ENCODE data around the gene TBC1D21. TPM values are rescaled to one million over a fixed set of nuclear protein-coding genes. Genes with fewer than 3 reads are reported as not detected.

The TBC1D21 gene
- total RNA-seq, 1 donor from 2014 or later = not detected

DNA sequence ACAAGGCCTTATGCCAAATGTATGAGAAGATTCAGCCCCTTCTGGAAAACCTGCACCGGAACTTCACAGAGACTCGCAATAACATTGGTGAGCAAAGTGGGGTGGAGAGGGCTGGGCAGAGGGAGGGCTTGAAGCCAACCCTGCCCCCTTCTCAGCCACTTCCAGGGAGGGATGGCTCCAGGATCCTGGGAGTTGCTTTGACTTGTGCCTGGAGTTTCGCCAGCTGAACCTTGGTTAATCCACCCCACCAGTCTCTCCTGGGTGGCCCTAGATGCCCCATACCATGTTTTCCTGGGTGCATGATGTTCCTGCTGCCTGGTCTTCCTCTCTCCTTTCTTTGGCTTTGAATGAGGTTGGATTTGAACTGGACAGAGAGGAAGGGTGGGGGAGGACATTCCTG lies 10.8 kb downstream of the TBC1D21 start:
- DNase-seq (ENCODE audit: missing footprints) = no peak
- no peak for ATAC-seq
- intact Hi-C loops (cut with DNase I) = no loop called here

DNA sequence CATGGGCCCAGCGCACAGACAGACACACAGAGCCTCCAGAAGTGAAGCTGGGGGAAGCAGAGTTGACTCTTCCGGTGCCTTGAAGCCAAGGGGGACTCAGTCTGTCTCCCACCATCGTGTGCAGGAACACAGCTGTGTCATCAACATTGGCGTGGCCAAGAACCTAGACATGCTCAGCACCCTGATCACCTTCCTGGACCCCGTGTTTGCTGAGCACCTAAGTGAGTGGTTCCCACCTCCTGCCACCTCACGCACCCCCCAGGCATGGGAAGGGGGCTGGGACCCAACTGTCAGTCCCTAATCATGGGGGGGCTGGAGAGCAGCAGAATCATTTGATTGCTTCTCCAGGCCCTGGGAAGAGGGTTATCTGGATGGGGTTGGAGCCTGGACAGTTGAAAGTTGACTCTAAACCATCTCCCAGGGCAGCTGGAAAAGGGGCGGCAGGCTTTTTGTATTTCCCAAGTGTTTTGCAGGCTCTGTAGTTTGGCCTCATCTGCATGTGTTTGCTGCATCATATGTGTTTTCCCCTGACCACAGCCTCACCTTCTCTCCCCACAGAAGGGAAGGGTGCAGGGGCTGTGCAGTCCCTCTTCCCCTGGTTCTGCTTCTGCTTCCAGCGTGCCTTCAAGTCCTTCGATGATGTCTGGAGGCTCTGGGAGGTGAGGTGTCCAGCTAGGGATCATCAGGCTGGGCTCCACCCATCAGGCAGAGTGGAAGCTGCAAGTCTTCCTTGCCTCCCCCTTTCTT lies 12.8 kb downstream of the TBC1D21 start:
- DNase-seq (ENCODE audit: missing footprints) (no peak), ATAC-seq (no peak)
- intact Hi-C loops (cut with DNase I) = no loop called here

- DNase-seq (ENCODE audit: missing footprints) (no peak), ATAC-seq (no peak)
- intact Hi-C loops (cut with DNase I) = no loop called here
Measured at GRCh38 chr15:73886717-73887345, 13.5 kb downstream of the TBC1D21 start.

DNA sequence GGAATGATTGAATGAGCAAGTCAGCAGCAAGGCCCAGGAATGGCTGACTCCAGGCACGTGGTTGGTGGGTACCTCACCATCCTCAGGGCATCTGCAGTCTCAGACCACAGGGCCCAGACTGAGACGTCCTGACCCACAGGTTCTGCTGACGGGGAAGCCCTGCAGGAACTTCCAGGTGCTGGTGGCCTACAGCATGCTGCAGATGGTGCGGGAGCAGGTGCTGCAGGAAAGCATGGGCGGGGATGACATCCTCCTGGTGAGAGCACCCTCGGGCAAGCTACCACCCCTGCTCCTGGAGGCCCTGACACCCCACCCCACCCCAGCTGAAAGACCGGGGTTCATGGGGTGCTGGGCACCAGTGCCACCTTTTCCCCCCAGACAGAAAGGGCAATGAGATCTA lies 14.1 kb downstream of the TBC1D21 start:
- no peak for ATAC-seq
- DNase-seq (ENCODE audit: missing footprints) = no peak
- intact Hi-C loops (cut with DNase I) = no loop called here

GRCh38 chr15:73888224-73889041 lies 15.1 kb downstream of the TBC1D21 start:
- intact Hi-C loops (cut with DNase I) = no loop called here
- ATAC-seq = no peak
- no peak for DNase-seq (ENCODE audit: missing footprints)

GRCh38 chr15:73889053-73889761 lies 15.8 kb downstream of the TBC1D21 start:
- DNase-seq (ENCODE audit: missing footprints) (no peak), ATAC-seq (no peak)
- intact Hi-C loops (cut with DNase I) = no loop called here

- no peak for ATAC-seq
- intact Hi-C loops (cut with DNase I) = no loop called here
- no peak for DNase-seq (ENCODE audit: missing footprints)
Measured at GRCh38 chr15:73889762-73890124, 16.4 kb downstream of the TBC1D21 start.

- DNase-seq (ENCODE audit: missing footprints) = no peak
- intact Hi-C loops (cut with DNase I) = no loop called here
- no peak for ATAC-seq
Measured at GRCh38 chr15:73891328-73892315, 18.3 kb downstream of the TBC1D21 start.

DNA sequence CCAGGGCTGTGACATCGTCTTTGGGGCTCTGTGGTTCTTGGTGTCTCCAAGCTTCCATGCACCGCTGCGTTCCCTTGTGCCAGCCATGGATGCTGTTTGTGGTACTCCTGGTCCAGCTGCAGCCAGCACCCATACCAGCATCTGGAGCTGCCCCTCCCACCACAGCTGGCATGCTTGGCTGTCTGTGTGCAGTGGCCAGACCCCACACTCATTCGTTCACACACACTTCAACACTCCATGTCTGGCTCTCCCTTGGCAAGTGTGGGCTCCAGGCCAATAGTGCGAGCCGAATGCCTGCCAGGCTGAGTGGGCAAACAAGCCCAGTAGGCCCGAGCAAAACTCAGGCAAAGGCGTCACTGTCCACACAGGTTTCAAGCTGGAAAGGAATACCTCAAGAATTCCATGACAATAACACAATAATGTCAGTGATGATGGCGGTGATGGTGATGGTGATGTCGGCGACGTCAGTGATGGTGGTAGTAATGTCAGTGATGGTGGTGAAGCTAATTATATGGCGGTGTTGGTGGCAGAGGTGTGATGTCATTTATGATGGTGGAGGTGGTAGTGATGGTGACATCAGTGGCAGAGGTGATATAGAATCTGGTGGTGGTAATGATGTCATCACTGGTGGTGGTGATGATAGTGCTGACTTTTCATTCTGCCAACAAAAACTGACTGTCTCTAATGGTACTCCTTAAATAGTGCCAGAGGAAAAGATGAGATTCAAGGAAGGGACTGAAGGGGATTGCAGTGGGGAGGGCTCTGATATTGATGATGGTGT lies 19.3 kb downstream of the TBC1D21 start:
- DNase-seq (ENCODE audit: missing footprints) (no peak), ATAC-seq (no peak)
- intact Hi-C loops (cut with DNase I) = no loop called here

- intact Hi-C loops (cut with DNase I) = no loop called here
- ATAC-seq (no peak), DNase-seq (ENCODE audit: missing footprints) (no peak)
Measured at GRCh38 chr15:73894133-73894814, 20.9 kb downstream of the TBC1D21 start.

DNA sequence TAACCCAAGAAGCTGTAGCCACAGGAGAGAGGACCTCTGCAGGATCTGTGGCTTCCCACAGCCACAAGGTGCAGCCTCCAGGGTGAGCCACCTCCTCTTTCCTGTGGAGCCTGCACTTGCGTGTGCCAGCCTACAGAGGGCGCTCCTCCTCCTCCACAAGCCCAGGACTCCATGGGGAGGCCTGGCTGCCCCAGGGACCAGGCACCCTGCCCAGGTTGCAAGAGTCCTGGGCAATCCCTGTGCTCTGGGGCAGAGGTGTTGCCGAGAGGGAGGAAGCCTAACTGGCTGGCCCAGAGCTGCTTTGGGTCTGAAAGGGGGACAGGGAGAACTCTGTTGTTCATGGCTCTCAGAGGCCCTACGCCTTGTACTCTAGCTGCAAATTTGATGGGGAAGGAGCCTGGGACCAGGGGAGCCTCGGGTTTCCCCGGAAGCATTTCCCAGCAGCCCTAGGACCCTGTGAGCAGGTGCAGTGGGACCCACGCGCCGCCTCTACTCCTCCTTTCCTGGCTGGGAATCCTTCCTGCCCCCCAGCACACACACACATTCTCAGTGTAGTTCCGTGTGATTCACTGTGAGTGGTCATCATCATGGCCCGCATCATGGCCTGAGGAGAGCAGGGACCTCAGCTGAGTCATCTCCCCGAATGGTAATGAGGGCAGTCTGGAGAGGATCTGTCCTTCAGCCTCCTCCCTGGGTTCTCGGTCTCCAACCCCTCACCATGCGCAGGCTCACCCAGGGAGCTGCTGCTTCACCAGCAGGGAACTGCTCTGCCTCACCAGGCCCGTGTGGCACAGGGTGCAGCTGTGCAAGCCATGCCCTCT lies 24.3 kb downstream of the TBC1D21 start:
- ATAC-seq (peak; percentile 90), DNase-seq (ENCODE audit: missing footprints) (peak; percentile 80)
- intact Hi-C loops (cut with DNase I) = loop anchor here (1.0 kb wide), 1 partner anchor 31 kb away; no protein-coding TSS in a partner anchor

DNA sequence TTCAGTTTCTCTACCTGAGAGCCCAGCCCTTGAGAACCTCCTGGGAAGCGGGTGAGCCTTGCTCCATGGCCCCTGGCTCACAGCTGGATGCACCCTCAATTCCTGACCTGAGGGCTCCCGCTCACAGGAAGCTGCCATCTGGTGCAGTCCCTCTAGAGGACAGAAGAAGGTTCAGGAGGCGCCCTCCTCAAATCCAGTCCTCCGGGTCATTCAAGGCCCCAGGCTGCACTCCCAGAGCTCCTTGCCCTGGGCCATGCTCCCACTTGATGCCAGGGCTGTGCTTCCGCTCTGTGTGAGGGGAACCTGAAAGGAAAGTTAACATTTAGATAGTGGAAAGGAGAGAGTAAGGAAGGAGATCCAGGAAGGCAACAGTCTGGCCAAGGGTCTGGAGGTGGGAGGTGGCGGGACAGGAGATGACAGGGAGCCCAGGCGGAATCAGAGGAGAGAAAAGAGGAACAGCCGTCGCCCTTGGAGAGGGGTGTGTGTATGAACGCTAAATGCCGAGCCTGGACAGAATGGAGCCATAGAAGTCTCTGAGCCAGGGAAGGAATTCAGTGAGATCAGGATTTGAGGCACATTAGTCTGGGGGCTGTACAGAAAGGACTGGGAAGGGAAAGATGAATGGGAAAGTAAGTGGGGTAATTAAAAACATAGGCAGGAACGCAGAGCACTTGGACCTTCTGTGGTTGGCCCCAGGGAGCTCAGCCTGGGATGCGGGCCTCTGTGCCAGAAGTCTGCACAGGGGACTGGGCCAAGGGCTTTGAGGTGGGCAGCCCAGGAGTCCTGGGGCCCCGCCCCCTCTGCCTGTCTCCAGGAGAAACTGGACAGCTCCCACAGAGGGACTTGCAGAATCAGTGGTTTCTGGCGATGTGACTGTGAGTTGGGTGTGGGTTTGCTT lies 26.1 kb downstream of the TBC1D21 start:
- DNase-seq (ENCODE audit: missing footprints) (no peak), ATAC-seq (no peak)
- intact Hi-C loops (cut with DNase I) = loop anchor here (10.0 kb wide), 1 partner anchor 105 kb away; no protein-coding TSS in a partner anchor

GRCh38 chr15:73900095-73900712 lies 26.8 kb downstream of the TBC1D21 start:
- DNase-seq (ENCODE audit: missing footprints) (no peak), ATAC-seq (no peak)
- intact Hi-C loops (cut with DNase I) = loop anchor here (10.0 kb wide), 1 partner anchor 105 kb away; no protein-coding TSS in a partner anchor

DNA sequence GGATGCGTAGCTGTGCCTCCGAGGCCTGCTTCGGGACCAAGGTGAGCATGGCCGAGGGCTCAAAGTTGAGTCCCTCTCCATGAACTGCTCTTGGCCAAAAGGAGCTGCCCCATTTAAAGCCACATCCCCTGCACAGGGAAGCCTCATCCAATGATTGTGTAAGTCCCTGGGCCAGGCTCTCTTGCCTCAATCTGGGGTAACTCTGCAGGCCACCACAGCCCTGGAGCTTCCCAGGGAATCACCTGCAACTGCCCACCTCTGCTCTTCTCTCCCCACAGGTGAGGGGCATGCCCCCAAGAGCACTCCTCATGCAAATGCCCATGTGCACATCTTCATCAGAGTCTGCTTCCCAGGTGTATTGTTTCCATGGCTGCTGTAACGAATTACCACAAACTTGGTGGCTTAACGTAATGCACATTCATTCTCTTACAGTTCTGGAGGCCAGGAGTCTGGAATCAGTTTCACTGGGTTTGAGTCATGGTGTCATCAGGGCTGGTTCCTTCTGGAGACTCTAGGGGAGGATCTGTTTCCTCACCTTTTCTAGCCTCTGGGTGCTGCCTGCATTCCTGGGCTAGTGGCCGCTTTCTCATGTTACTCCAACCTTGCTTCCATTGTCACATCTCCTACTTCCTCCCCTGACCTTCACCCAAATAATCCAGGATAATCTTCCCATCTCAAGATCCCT lies 27.9 kb downstream of the TBC1D21 start:
- intact Hi-C loops (cut with DNase I) = loop anchor here (10.0 kb wide), 1 partner anchor 106 kb away; no protein-coding TSS in a partner anchor
- DNase-seq (ENCODE audit: missing footprints) (no peak), ATAC-seq (no peak)
